A673 (cell line): ENCODE measurements around the gene WDR54.

Experiments used
- EZH2 ChIP-seq: fragments of 200-600 bp; sonication (generic); IDR thresholded peaks from 2 replicates; pipeline ENCODE4 v1.6.1; 2017; ENCODE audit warnings: borderline replicate concordance, low read depth, mild to moderate bottlenecking, mixed read lengths, antibody characterized with exemption, low read length; ENCODE audit not compliant: poor library complexity, severe bottlenecking
- TF ChIP-seq, protein P1 (sequence below): fragments of 300-800, 200-600 bp; sonication (generic); conservative IDR thresholded peaks from 2 replicates; pipeline ENCODE4 v1.5.1; 2017; ENCODE audit warnings: low read depth, mild to moderate bottlenecking, antibody characterized with exemption, low read length, moderate library complexity, mixed read lengths

DNA sequence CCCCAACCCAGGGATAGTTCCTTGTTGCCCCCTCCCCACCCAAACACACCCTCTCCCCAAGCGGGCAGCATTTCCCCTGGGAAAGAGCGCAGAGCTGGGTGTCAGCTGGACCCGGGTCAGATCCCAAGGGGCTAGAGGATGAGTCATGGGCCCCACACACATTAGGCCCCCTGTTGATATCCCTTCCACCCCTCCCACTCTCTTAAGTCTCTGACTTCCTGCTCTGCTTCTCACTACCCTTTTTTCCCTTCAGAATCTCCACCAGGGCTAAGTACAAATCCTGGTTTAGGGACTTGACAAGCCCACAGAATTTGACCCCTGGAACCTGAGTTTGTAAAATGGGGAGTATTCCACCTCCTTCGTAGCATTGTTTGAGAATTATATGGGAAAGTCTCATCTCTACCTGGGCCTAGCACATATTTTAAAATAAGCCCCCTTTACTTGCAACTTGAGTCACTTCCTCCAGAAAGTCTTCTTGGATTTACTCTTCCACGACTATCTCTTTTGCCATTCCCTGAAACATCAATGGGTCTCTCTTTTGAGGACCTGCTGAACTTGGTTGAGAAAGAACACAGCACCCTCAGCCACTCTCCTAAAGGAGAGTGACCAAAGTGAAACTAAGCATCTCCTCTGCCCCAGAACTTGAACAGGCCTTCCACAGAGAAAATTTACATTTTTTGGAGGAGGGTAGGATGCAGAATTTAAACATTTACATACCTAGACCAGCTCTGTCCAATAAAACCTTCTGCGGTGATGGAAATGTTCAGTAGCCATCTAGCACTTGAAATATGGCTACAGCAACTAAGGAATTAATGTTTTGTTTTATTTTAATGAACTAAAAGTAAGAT is 15.5 kb downstream of the WDR54 start:
- TF ChIP-seq, protein P1, sequence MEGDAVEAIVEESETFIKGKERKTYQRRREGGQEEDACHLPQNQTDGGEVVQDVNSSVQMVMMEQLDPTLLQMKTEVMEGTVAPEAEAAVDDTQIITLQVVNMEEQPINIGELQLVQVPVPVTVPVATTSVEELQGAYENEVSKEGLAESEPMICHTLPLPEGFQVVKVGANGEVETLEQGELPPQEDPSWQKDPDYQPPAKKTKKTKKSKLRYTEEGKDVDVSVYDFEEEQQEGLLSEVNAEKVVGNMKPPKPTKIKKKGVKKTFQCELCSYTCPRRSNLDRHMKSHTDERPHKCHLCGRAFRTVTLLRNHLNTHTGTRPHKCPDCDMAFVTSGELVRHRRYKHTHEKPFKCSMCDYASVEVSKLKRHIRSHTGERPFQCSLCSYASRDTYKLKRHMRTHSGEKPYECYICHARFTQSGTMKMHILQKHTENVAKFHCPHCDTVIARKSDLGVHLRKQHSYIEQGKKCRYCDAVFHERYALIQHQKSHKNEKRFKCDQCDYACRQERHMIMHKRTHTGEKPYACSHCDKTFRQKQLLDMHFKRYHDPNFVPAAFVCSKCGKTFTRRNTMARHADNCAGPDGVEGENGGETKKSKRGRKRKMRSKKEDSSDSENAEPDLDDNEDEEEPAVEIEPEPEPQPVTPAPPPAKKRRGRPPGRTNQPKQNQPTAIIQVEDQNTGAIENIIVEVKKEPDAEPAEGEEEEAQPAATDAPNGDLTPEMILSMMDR = no peak
- no peak for TF ChIP-seq EZH2
